GM19025 (cell line): Measurements from ENCODE around the gene PCDHB12.
"Not testable (repeated sequence)": the region's sequence is repeated elsewhere in the genome, so short reads cannot be mapped to it uniquely, and the experiment has no call there.

Experiments used
- ATAC-seq: cut with Tn5 transposase; IDR thresholded peaks from one replicate; pipeline ENCODE4 v1.9.1; 2021; ENCODE audit warnings: mild to moderate bottlenecking, low read depth, moderate library complexity; ENCODE audit not compliant: unreplicated experiment

The PCDHB12 gene

DNA sequence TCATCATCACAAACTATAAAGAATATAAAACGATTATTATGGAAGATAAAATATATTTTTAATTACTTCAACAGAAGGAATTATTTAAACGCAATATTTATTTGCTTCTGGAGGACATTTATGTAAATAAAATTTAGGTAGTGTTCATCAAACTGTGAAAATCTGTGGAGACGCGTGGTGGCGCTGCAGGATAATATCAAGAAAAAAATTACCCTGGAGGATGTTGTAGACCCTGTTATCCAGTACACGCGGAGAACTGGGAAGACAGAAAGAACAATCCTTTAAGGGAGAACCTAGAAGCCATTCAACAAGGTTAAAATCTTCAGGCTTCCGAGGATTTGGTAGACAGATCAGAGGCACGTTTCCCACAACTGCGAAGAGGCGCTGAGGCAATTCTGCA is at the start of gene PCDHB12:
TSS of gene PCDHB12 (plus strand) at position 242 of the 400 bp plus-strand sequence. CDS start 189 bp downstream, outside the sequence.
- ATAC-seq: no peak

DNA sequence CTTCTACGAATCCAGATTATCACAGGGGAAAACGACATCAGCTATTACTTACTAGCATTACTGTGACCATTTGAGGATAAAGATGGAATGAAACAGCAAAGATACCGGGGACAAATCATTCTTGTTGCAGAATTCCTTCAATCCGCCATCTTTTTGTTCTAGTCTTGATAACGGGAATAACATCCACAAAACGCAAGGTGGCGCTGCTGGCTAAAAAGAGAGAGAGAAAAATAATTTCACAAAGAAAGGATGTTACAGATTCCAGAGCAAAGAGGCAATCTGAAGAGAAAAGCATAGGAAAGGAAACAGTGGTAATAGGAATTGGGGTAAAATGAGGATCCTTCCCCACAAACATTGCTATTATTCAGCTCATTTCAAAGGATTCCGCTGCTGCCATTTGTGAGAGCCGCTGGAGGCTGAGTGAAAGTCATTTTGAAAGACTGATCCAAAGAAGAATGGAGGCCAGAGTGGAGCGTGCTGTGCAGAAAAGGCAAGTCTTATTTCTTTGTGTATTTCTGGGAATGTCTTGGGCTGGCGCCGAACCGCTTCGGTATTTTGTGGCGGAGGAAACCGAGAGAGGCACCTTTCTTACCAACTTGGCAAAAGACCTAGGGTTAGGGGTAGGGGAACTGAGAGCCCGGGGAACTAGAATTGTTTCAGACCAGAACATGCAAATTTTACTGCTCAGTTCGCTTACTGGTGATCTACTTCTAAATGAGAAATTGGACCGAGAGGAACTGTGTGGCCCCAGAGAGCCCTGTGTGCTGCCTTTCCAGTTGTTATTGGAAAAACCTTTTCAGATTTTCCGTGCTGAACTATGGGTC is 35.9 kb upstream of the PCDHB12 start, which contains the start of gene PCDHB7:
TSS of gene PCDHB7 (plus strand) at position 264 of the 824 bp plus-strand sequence. CDS start at position 456, 192 bp downstream.
- ATAC-seq: no peak

DNA sequence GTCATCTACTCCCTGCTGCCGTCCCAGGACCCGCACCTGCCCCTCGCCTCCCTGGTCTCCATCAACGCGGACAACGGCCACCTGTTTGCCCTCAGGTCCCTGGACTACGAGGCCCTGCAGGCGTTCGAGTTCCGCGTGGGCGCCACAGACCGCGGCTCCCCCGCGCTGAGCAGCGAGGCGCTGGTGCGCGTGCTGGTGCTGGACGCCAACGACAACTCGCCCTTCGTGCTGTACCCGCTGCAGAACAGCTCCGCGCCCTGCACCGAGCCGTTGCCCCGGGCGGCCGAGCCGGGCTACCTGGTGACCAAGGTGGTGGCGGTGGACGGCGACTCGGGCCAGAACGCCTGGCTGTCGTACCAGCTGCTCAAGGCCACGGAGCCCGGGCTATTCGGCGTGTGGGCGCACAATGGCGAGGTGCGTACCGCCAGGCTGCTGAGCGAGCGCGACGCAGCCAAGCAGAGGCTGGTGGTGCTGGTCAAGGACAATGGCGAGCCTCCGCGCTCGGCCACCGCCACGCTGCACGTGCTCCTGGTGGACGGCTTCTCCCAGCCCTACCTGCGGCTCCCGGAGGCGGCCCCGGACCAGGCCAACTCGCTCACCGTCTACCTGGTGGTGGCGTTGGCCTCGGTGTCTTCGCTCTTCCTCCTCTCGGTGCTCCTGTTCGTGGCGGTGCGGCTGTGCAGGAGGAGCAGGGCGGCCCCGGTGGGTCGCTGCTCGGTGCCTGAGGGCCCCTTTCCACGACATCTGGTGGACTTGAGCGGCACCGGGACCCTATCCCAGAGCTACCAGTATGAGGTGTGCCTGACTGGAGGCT is 34.0 kb upstream of the PCDHB12 start:
- not testable (repeated sequence) for ATAC-seq

GRCh38 chr5:141175933-141176332 is 32.6 kb upstream of the PCDHB12 start:
- ATAC-seq: no peak

DNA sequence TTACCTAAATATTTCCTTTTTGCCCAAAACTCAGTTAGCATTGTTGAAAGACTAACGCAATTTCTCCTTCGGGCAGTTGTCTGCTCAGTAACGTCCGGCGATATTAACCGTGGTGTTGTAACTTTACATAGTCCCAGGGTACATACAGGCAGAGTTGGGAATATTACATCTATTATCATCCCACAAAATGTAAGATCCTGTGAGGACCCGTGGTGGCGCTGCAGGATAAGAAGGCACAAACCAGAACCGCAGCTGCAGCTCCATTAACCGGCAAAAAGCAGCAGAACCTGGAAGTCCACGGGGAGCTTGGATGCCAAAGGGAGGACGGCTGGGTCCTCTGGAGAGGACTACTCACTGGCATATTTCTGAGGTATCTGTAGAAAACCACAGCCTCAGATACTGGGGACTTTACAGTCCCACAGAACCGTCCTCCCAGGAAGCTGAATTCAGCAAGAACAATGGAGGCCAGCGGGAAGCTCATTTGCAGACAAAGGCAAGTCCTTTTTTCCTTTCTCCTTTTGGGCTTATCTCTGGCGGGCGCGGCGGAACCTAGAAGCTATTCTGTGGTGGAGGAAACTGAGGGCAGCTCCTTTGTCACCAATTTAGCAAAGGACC is 30.8 kb upstream of the PCDHB12 start, which contains the start of gene PCDHB8:
TSS of gene PCDHB8 (plus strand) at position 214 of the 615 bp plus-strand sequence. CDS start at position 459, 245 bp downstream.
- not testable (repeated sequence) for ATAC-seq

DNA sequence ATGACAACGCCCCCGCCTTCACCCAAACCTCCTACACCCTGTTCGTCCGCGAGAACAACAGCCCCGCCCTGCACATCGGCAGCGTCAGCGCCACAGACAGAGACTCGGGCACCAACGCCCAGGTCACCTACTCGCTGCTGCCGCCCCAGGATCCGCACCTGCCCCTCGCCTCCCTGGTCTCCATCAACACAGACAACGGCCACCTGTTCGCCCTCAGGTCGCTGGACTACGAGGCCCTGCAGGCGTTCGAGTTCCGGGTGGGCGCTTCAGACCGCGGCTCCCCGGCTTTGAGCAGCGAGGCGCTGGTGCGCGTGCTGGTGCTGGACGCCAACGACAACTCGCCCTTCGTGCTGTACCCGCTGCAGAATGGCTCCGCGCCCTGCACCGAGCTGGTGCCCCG is 29.1 kb upstream of the PCDHB12 start:
- not testable (repeated sequence) for ATAC-seq

GRCh38 chr5:141179876-141180275 is 28.6 kb upstream of the PCDHB12 start:
- ATAC-seq: not testable (repeated sequence)

- no peak for ATAC-seq
These were observed 28.2 kb upstream of the PCDHB12 start for GRCh38 chr5:141180313-141180712.

- ATAC-seq: no peak
These were observed 26.3 kb upstream of the PCDHB12 start, which contains the start of gene PCDHB16 for GRCh38 chr5:141182248-141182647. Gene PCDHB16 (plus strand): TSS chr5:141182387. CDS start chr5:141182560, 173 bp downstream.

DNA sequence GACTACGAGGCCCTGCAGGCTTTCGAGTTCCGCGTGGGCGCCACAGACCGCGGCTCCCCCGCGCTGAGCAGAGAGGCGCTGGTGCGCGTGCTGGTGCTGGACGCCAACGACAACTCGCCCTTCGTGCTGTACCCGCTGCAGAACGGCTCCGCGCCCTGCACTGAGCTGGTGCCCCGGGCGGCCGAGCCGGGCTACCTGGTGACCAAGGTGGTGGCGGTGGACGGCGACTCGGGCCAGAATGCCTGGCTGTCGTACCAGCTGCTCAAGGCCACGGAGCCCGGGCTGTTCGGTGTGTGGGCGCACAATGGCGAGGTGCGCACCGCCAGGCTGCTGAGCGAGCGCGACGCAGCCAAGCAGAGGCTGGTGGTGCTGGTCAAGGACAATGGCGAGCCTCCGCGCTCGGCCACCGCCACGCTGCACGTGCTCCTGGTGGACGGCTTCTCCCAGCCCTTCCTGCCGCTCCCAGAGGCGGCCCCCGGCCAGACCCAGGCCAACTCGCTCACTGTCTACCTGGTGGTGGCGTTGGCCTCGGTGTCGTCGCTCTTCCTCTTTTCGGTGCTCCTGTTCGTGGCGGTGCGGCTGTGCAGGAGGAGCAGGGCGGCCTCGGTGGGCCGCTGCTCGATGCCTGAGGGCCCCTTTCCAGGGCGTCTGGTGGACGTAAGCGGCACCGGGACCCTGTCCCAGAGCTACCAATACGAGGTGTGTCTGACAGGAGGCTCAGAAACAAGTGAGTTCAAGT is 24.2 kb upstream of the PCDHB12 start:
- ATAC-seq: not testable (repeated sequence)

- ATAC-seq: no peak
These were observed 21.5 kb upstream of the PCDHB12 start, which contains the start of gene PCDHB9 for GRCh38 chr5:141186897-141187512. Gene PCDHB9 (plus strand): TSS chr5:141187161. CDS start chr5:141187319, 158 bp downstream.

DNA sequence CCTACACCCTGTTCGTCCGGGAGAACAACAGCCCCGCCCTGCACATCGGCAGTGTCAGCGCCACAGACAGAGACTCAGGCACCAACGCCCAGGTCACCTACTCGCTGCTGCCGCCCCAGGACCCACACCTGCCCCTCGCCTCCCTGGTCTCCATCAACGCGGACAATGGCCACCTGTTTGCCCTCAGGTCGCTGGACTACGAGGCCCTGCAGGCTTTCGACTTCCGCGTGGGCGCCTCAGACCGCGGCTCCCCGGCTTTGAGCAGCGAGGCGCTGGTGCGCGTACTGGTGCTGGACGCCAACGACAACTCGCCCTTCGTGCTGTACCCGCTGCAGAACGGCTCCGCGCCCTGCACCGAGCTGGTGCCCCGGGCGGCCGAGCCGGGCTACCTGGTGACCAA is 19.8 kb upstream of the PCDHB12 start:
- ATAC-seq: not testable (repeated sequence)

- not testable (repeated sequence) for ATAC-seq
These were observed 19.4 kb upstream of the PCDHB12 start for GRCh38 chr5:141189131-141189530.

GRCh38 chr5:141192110-141192725 is 16.3 kb upstream of the PCDHB12 start, which contains the start of gene PCDHB10:
Gene PCDHB10 (plus strand): TSS chr5:141192353. CDS start chr5:141192553, 200 bp downstream.
- ATAC-seq: no peak

DNA sequence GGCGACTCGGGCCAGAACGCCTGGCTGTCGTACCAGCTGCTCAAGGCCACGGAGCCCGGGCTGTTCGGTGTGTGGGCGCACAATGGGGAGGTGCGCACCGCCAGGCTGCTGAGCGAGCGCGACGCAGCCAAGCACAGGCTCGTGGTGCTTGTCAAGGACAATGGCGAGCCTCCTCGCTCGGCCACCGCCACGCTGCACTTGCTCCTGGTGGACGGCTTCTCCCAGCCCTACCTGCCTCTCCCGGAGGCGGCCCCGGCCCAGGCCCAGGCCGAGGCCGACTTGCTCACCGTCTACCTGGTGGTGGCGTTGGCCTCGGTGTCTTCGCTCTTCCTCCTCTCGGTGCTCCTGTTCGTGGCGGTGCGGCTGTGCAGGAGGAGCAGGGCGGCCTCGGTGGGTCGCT is 14.2 kb upstream of the PCDHB12 start:
- ATAC-seq: not testable (repeated sequence)

DNA sequence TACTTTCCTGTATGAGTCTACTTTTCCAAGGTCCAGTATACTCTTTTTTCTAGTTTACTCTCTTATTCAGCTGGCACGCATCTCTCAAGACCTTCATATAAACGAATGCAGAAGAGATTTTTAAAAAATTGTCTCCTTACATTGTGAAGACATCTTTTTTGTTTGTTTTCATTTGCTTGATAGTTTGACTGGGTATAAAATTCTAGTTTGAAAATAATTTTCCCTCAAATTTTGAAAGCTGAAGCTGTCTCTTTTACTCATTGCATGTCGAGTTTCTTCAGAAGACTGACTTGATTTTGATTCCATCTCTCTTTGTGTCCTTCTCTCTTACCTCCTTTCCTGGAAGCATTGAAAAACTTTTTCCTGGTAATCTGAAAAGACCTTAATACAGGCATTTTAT is 12.2 kb upstream of the PCDHB12 start:
- no peak for ATAC-seq

DNA sequence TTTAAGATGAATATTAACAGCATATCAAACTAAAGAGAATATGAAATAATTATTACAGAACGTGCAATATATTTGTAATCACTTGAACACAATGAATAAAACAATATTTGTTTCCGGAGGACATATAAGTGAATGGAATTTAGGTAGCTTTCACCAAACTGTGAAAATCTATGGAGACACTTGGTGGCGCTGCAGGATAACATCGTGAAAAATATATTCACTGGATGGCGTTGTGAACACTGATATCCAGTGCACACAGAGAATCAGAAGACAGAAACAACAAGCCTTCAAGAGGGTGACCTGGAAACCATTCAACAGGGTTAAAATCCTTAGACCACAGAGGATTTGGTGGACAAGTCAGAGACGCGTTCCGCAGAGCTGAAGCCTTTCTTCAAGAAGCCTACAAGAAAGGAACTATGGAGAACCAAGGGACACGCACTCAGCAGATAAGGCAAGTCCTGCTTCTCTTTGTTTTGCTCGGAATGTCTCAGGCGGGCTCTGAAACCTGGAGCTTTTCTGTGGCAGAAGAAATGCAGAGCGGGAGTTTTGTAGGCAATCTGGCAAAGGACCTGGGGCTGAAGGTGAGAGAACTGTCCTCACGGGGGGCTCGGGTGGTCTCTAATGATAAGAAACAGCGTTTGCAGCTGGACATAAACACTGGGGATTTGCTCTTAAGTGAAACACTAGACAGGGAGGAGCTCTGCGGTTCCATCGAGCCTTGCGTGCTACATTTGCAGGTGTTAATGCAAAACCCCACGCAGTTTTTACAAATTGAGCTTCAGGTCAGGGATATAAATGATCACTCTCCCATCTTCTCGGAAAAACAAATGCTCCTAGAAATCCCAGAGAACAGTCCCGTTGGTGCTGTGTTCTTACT is 8.9 kb upstream of the PCDHB12 start, which contains the start of gene PCDHB11:
TSS of gene PCDHB11 (plus strand) at position 269 of the 877 bp plus-strand sequence. CDS start at position 417, 148 bp downstream.
- ATAC-seq: no peak

- not testable (repeated sequence) for ATAC-seq
These were observed 7.4 kb upstream of the PCDHB12 start for GRCh38 chr5:141201126-141201525.
